ENCODE data around the gene ACVR1C. TPM values are rescaled to one million over a fixed set of nuclear protein-coding genes. Genes with fewer than 3 reads are reported as not detected.

Gene ACVR1C
- total RNA-seq, 1 experiment from 2014 or later = 1.2 TPM

GRCh38 chr2:157487271-157487610 lies 141.4 kb downstream of the ACVR1C start (continued):
- TF ChIP-seq TEAD1 (CRISPR knock-in tag; IDR thresholded peaks at IDR 0.05) (no peak), ATF3 (CRISPR knock-in tag; conservative IDR thresholded peaks at IDR 0.05) (no peak), IRF1 (CRISPR knock-in tag; IDR thresholded peaks at IDR 0.05) (no peak), ZBTB21 (CRISPR knock-in tag; IDR thresholded peaks at IDR 0.05; ENCODE audit: borderline replicate concordance) (no peak), SMAD3 (CRISPR knock-in tag; IDR thresholded peaks at IDR 0.05; ENCODE audit: borderline replicate concordance) (no peak), PRDM15 (CRISPR knock-in tag; IDR thresholded peaks at IDR 0.05) (no peak), EMX1 (CRISPR knock-in tag; IDR thresholded peaks at IDR 0.05) (no peak), HMGA2 (CRISPR knock-in tag; IDR thresholded peaks at IDR 0.05) (no peak)
- TF ChIP-seq, protein P1, sequence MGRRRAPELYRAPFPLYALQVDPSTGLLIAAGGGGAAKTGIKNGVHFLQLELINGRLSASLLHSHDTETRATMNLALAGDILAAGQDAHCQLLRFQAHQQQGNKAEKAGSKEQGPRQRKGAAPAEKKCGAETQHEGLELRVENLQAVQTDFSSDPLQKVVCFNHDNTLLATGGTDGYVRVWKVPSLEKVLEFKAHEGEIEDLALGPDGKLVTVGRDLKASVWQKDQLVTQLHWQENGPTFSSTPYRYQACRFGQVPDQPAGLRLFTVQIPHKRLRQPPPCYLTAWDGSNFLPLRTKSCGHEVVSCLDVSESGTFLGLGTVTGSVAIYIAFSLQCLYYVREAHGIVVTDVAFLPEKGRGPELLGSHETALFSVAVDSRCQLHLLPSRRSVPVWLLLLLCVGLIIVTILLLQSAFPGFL (CRISPR knock-in tag; IDR thresholded peaks at IDR 0.05; ENCODE audit: borderline replicate concordance) = no peak

DNA sequence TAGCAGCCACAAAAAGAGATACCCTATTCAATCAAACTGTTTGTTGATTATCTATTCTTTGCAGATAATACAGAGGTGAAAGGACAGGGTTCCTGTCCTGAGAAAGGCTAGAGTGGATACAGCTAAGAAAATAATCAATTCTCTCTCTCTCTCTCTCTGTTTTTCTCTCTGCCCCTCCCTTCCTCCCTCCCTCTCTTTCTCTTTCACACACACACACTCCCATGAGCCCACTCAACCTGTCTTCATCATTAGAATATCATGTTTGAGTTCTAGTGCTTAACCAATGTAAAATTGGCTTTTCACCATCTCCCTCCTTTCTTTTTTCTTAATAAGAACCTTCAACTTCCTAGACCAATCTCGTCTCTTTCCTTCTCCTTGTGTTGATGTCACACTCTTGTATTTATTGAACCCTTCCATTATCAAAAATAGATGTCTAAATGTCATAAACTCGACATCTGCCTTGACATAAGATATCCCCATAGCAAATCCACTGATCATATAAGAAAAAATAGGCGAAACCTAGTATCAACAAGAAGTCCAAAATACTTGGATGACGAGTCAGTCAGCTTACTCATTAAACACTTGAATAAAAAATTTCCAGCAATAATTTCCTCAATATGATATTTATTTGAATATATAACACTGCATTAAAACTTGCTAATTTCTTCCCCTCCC lies 141.9 kb downstream of the ACVR1C start:
- DNase-seq (ENCODE audit: low spot score) (no peak), ATAC-seq (no peak)
- H3K36me3 Mint-ChIP-seq = no peaks in the 10 kb centered on the region
- H3K27me3 Mint-ChIP-seq (ENCODE audit: low read depth) = peaks cover 7% of the 10 kb centered on the region
- no peak for TF ChIP-seq ZNF219 (CRISPR knock-in tag; IDR thresholded peaks at IDR 0.05; ENCODE audit: borderline replicate concordance)
- TF ChIP-seq, protein P2, sequence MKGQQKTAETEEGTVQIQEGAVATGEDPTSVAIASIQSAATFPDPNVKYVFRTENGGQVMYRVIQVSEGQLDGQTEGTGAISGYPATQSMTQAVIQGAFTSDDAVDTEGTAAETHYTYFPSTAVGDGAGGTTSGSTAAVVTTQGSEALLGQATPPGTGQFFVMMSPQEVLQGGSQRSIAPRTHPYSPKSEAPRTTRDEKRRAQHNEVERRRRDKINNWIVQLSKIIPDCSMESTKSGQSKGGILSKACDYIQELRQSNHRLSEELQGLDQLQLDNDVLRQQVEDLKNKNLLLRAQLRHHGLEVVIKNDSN (CRISPR knock-in tag; IDR thresholded peaks at IDR 0.05) = no peak
- ChIA-PET CTCF (interaction anchor here (0.7 to 1.6 kb wide), 5 partner anchors 110 to 184 kb away, joined by 3 to 4 read pairs (median 3); no protein-coding TSS in a partner anchor), POLR2A (no interaction called here)
- no peak overlapping the region for H3K27ac Mint-ChIP-seq
- no peaks in the 10 kb centered on the region for H3K9me3 Mint-ChIP-seq
- H3K4me1 Mint-ChIP-seq = 0 out of 2 replicates have a peak, but pooled peaks cover 4% of the 10 kb centered on the region
- H3K4me3 Mint-ChIP-seq = no peak overlapping the region

GRCh38 chr2:157480182-157480961 lies 148.3 kb downstream of the ACVR1C start:
- Mint-ChIP-seq H3K4me3 (no peak overlapping the region), H3K36me3 (no peaks in the 10 kb centered on the region), H3K9me3 (0 out of 2 replicates have a peak, but pooled peaks cover 3% of the 10 kb centered on the region), H3K27me3 (ENCODE audit: low read depth) (peaks cover 12% of the 10 kb centered on the region), H3K27ac (no peak overlapping the region; the same call in 1 of the 2 replicates), H3K4me1 (no peaks in the 10 kb centered on the region)
- DNase-seq (ENCODE audit: low spot score) = no peak
- CTCF ChIA-PET = interaction anchor here (1.1 kb wide), 1 partner anchor 178 kb away, joined by 6 read pairs; no protein-coding TSS in a partner anchor
- POLR2A ChIA-PET = no interaction called here
- no peak for ATAC-seq
- no peak for TF ChIP-seq ATF6 (CRISPR knock-in tag; IDR thresholded peaks at IDR 0.05)
- no peak for TF ChIP-seq SMAD3 (CRISPR knock-in tag; IDR thresholded peaks at IDR 0.05; ENCODE audit: borderline replicate concordance)
- TF ChIP-seq ZNF416 (CRISPR knock-in tag; IDR thresholded peaks at IDR 0.05) = no peak
- TF ChIP-seq, protein P3, sequence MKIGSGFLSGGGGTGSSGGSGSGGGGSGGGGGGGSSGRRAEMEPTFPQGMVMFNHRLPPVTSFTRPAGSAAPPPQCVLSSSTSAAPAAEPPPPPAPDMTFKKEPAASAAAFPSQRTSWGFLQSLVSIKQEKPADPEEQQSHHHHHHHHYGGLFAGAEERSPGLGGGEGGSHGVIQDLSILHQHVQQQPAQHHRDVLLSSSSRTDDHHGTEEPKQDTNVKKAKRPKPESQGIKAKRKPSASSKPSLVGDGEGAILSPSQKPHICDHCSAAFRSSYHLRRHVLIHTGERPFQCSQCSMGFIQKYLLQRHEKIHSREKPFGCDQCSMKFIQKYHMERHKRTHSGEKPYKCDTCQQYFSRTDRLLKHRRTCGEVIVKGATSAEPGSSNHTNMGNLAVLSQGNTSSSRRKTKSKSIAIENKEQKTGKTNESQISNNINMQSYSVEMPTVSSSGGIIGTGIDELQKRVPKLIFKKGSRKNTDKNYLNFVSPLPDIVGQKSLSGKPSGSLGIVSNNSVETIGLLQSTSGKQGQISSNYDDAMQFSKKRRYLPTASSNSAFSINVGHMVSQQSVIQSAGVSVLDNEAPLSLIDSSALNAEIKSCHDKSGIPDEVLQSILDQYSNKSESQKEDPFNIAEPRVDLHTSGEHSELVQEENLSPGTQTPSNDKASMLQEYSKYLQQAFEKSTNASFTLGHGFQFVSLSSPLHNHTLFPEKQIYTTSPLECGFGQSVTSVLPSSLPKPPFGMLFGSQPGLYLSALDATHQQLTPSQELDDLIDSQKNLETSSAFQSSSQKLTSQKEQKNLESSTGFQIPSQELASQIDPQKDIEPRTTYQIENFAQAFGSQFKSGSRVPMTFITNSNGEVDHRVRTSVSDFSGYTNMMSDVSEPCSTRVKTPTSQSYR (CRISPR knock-in tag; IDR thresholded peaks at IDR 0.05) = no peak
- TF ChIP-seq ZNF219 (CRISPR knock-in tag; IDR thresholded peaks at IDR 0.05; ENCODE audit: borderline replicate concordance) = no peak
- TF ChIP-seq, protein P4, sequence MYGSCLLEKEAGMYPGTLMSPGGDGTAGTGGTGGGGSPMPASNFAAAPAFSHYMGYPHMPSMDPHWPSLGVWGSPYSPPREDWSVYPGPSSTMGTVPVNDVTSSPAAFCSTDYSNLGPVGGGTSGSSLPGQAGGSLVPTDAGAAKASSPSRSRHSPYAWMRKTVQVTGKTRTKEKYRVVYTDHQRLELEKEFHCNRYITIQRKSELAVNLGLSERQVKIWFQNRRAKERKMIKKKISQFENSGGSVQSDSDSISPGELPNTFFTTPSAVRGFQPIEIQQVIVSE (CRISPR knock-in tag; IDR thresholded peaks at IDR 0.05; ENCODE audit: borderline replicate concordance) = no peak
